ENCODE results near the gene ERBB4. TPM values are rescaled to one million over a fixed set of nuclear protein-coding genes. Genes with fewer than 3 reads are reported as not detected.

ERBB4 gene
- total RNA-seq, 1 donor from 2014 or later = 9.9 TPM

DNA sequence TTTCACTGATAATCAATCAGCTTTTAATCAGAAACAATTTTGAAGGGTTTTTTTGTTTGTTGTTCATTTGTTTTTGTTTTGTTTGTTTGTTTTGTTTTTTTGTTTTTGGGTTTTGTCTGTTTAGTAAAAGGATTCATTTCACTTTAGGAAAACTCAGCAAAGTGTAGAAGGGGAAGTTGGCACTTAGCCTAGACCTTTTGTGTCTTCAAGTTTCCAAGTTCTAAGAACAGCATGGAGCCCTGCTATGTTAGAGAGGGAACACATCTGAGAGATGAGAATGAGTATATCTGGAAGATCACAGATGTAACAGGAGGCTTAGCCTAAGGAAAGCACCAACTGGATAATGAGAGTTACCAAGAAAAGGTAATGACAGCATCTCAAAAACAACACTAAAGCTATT is 501.5 kb downstream of the ERBB4 start:
- Mint-ChIP-seq H3K27me3 (no peaks in the 10 kb centered on the region), H3K4me1 (ENCODE audit: unreplicated experiment) (no peaks in the 10 kb centered on the region), H3K36me3 (no peaks in the 10 kb centered on the region), H3K4me3 (no peak overlapping the region), H3K27ac (no peak overlapping the region), H3K9me3 (no peaks in the 10 kb centered on the region)
- TF ChIP-seq, protein P1, sequence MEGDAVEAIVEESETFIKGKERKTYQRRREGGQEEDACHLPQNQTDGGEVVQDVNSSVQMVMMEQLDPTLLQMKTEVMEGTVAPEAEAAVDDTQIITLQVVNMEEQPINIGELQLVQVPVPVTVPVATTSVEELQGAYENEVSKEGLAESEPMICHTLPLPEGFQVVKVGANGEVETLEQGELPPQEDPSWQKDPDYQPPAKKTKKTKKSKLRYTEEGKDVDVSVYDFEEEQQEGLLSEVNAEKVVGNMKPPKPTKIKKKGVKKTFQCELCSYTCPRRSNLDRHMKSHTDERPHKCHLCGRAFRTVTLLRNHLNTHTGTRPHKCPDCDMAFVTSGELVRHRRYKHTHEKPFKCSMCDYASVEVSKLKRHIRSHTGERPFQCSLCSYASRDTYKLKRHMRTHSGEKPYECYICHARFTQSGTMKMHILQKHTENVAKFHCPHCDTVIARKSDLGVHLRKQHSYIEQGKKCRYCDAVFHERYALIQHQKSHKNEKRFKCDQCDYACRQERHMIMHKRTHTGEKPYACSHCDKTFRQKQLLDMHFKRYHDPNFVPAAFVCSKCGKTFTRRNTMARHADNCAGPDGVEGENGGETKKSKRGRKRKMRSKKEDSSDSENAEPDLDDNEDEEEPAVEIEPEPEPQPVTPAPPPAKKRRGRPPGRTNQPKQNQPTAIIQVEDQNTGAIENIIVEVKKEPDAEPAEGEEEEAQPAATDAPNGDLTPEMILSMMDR (conservative IDR thresholded peaks at IDR 0.05) = no peak
- no peak for DNase-seq (ENCODE audit: extremely low spot score, unreplicated experiment)

DNA sequence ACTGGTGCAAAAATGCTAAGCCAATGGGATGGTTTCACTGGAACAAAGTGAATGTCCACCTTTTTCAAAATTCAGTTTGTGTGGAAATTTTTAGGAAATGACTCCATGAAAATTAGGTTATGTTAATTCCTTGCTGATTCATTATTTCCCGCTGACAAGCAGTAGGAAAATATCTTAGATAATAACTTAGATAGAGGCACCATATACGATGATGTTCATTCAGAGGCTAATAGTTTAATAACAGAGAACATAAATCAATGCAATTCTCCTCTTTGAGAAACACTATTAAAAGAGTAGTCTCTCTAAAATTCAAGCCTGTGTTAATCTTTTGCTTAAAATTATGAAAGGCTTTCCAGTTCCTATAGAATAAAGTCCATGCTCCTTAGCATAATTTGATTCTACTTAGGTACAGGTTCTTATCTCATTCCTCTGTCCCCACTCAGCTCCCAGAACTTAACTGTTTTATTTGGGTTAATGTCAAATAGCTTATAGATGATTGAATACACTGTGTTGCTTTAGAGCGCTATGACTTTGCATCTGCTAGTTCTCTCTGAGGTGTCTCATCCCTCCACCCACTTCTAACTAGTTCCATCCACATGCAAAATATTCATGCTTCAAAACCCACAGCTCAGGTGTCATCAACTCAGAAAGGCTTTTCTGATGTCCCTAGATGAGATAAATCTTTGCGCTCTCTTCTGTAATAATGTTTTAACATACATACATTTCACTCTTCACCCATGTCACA is 503.6 kb downstream of the ERBB4 start:
- Mint-ChIP-seq H3K9me3 (no peaks in the 10 kb centered on the region), H3K4me3 (no peak overlapping the region), H3K27me3 (no peaks in the 10 kb centered on the region), H3K36me3 (no peaks in the 10 kb centered on the region), H3K27ac (no peak overlapping the region), H3K4me1 (ENCODE audit: unreplicated experiment) (no peaks in the 10 kb centered on the region)
- DNase-seq (ENCODE audit: extremely low spot score, unreplicated experiment) = no peak
- TF ChIP-seq, protein P1 (conservative IDR thresholded peaks at IDR 0.05) = no peak

DNA sequence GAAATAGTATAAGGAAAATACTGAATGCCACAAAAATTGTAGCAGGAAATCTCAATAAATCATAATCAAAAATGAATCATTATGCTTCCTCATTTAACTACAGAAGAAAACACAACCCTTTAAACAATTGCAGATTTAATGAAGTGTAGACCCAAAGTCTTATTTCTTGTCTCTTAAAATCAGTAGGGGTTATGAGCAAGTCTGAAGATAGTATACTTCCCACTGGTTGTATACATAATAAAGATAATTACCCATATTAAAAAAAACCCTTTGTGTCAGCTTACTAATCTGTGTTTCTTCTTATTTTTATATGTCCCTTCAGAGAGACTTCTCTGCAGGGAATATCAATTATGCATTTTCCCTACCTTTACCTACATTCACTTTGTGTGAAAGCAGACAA is 504.7 kb downstream of the ERBB4 start:
- DNase-seq (ENCODE audit: extremely low spot score, unreplicated experiment) = no peak
- Mint-ChIP-seq H3K36me3 (no peaks in the 10 kb centered on the region), H3K9me3 (no peaks in the 10 kb centered on the region), H3K4me3 (no peak overlapping the region), H3K27me3 (no peaks in the 10 kb centered on the region), H3K4me1 (ENCODE audit: unreplicated experiment) (peaks cover 4% of the 10 kb centered on the region), H3K27ac (no peak overlapping the region)
- TF ChIP-seq, protein P1 (conservative IDR thresholded peaks at IDR 0.05) = no peak

DNA sequence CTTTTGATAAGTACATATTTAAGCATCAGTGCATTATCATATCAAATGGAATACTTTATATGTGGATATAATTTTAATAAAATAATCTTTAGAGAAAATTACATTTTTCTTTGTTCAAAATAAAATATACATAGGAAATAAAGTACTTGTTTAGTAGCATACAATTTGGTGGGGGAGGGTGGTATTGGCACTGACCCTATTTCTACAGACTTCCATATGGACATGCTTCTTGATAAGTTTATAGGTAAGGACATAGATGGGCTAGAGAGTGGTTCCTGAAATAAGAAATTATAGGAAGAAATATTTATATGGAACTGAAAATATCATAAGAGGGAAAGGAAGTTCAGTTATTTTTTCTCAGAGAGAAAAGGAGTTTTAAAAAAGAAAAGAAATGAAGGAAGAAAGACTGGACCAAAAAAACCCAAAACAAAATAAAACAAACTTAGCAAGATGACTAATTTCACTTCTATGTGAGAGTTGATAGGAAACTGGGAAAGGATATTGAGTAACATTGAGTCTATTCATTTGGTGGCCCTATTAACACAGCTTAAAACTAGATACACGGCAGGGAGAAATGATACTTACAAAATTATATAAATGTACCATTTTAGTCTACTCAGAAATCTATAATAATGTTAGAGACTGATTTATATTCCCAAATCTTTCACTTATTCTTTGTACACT is 505.9 kb downstream of the ERBB4 start:
- H3K4me1 Mint-ChIP-seq (ENCODE audit: unreplicated experiment) = peaks cover 10% of the 10 kb centered on the region
- H3K27ac Mint-ChIP-seq = no peak overlapping the region
- TF ChIP-seq, protein P1 (conservative IDR thresholded peaks at IDR 0.05) = no peak

DNA sequence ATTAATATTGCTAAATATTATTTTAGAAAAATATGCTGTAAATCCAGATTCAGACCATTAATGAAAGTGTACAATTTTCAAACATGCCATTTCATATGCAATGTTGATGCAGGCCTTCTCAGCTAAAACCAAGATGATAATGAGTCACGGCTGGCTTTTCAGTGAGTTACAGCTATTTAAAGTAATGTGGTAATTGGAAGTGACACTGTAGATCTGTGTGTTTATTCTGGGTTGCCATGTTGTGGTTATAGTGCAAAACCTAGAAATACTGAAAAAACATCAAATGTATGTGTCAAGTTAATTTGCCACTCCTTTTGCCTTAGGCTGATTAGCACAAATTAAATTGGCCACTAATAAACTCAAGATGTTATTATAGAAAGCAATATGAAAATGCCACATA is 506.6 kb downstream of the ERBB4 start:
- DNase-seq (ENCODE audit: extremely low spot score, unreplicated experiment) = no peak
- TF ChIP-seq, protein P1 (conservative IDR thresholded peaks at IDR 0.05) = no peak
- H3K4me1 Mint-ChIP-seq (ENCODE audit: unreplicated experiment) = peaks cover 10% of the 10 kb centered on the region

More for the DNA sequence above, 505.9 kb downstream of the ERBB4 start:
- Mint-ChIP-seq H3K4me3 (no peak overlapping the region), H3K9me3 (no peaks in the 10 kb centered on the region), H3K27me3 (no peaks in the 10 kb centered on the region), H3K36me3 (no peaks in the 10 kb centered on the region)
- no peak for DNase-seq (ENCODE audit: extremely low spot score, unreplicated experiment)

More for the DNA sequence above, 506.6 kb downstream of the ERBB4 start:
- Mint-ChIP-seq H3K27me3 (no peaks in the 10 kb centered on the region), H3K9me3 (no peaks in the 10 kb centered on the region), H3K27ac (no peak overlapping the region), H3K36me3 (no peaks in the 10 kb centered on the region), H3K4me3 (no peak overlapping the region)

All from type B pancreatic cell (in vitro differentiated cells).